Measurements from ENCODE around the gene BABAM2.

Gene BABAM2

GRCh38 chr2:27916293-27916995 lies 25.9 kb downstream of the BABAM2 start:
- Histone ChIP-seq H3K27me3 (ENCODE audit: control insufficient read depth in 1 of 2, insufficient read depth in 2 of 2, low read length in 2 of 2) (no peaks in the 10 kb centered on the region), H3K9me3 (ENCODE audit: control insufficient read depth in 1 of 2, low read length in 2 of 2) (no peaks in the 10 kb centered on the region), H3K36me3 (ENCODE audit: control insufficient read depth in 1 of 2, insufficient read depth in 2 of 2, low read length in 2 of 2) (no peaks in the 10 kb centered on the region), H3K27ac (ENCODE audit: low read depth, low read length) (no peak overlapping the region), H3K4me1 (ENCODE audit: control insufficient read depth in 1 of 2, insufficient read depth in 2 of 2, low read length in 2 of 2) (peaks cover 22 to 31% of the 10 kb centered on the region in 2 donors), H3K9ac (ENCODE audit: low read depth in 1 of 2, low read length in 2 of 2) (no peak overlapping the region), H3K4me3 (ENCODE audit: low read depth in 1 of 2, low read length in 2 of 2) (no peak overlapping the region)

- H3K27me3 ChIP-seq (ENCODE audit: control insufficient read depth in 1 of 2, insufficient read depth in 2 of 2, low read length in 2 of 2), result no peaks in the 10 kb centered on the region
- no peaks in the 10 kb centered on the region for H3K9me3 ChIP-seq (ENCODE audit: control insufficient read depth in 1 of 2, low read length in 2 of 2)
- H3K4me3 ChIP-seq (ENCODE audit: low read depth in 1 of 2, low read length in 2 of 2), result no peak overlapping the region
- peak overlapping the region; percentile 30 for H3K27ac ChIP-seq (ENCODE audit: low read depth, low read length)
- H3K36me3 ChIP-seq (ENCODE audit: control insufficient read depth in 1 of 2, insufficient read depth in 2 of 2, low read length in 2 of 2), result no peaks in the 10 kb centered on the region
- H3K4me1 ChIP-seq (ENCODE audit: control insufficient read depth in 1 of 2, insufficient read depth in 2 of 2, low read length in 2 of 2), result peaks cover 31 to 35% of the 10 kb centered on the region in 2 donors
- no peak overlapping the region for H3K9ac ChIP-seq (ENCODE audit: low read depth in 1 of 2, low read length in 2 of 2)
Measured at GRCh38 chr2:27920148-27920885, 29.8 kb downstream of the BABAM2 start.

- no peak overlapping the region for H3K27ac ChIP-seq (ENCODE audit: low read depth, low read length)
Measured at GRCh38 chr2:27921424-27921823, 30.9 kb downstream of the BABAM2 start.

GRCh38 chr2:27921880-27922547 lies 31.5 kb downstream of the BABAM2 start:
- Histone ChIP-seq H3K27me3 (ENCODE audit: control insufficient read depth in 1 of 2, insufficient read depth in 2 of 2, low read length in 2 of 2) (no peaks in the 10 kb centered on the region), H3K4me1 (ENCODE audit: control insufficient read depth in 1 of 2, insufficient read depth in 2 of 2, low read length in 2 of 2) (peaks cover 31 to 35% of the 10 kb centered on the region in 2 donors), H3K36me3 (ENCODE audit: control insufficient read depth in 1 of 2, insufficient read depth in 2 of 2, low read length in 2 of 2) (no peaks in the 10 kb centered on the region), H3K27ac (ENCODE audit: low read depth, low read length) (no peak overlapping the region), H3K9me3 (ENCODE audit: control insufficient read depth in 1 of 2, low read length in 2 of 2) (no peaks in the 10 kb centered on the region), H3K9ac (ENCODE audit: low read depth in 1 of 2, low read length in 2 of 2) (peak overlapping the region in 1 of 2 donors; percentile 15), H3K4me3 (ENCODE audit: low read depth in 1 of 2, low read length in 2 of 2) (no peak overlapping the region)

More at GRCh38 chr2:27921424-27921823, 30.9 kb downstream of the BABAM2 start:
- Histone ChIP-seq H3K4me1 (ENCODE audit: control insufficient read depth in 1 of 2, insufficient read depth in 2 of 2, low read length in 2 of 2) (peaks cover 34 to 36% of the 10 kb centered on the region in 2 donors), H3K9ac (ENCODE audit: low read depth in 1 of 2, low read length in 2 of 2) (peak overlapping the region in 1 of 2 donors; percentile 15), H3K4me3 (ENCODE audit: low read depth in 1 of 2, low read length in 2 of 2) (no peak overlapping the region), H3K36me3 (ENCODE audit: control insufficient read depth in 1 of 2, insufficient read depth in 2 of 2, low read length in 2 of 2) (no peaks in the 10 kb centered on the region), H3K9me3 (ENCODE audit: control insufficient read depth in 1 of 2, low read length in 2 of 2) (no peaks in the 10 kb centered on the region), H3K27me3 (ENCODE audit: control insufficient read depth in 1 of 2, insufficient read depth in 2 of 2, low read length in 2 of 2) (no peaks in the 10 kb centered on the region)

GRCh38 chr2:27922842-27923241 lies 32.3 kb downstream of the BABAM2 start:
- Histone ChIP-seq H3K4me3 (ENCODE audit: low read depth in 1 of 2, low read length in 2 of 2) (no peak overlapping the region), H3K9ac (ENCODE audit: low read depth in 1 of 2, low read length in 2 of 2) (no peak overlapping the region), H3K9me3 (ENCODE audit: control insufficient read depth in 1 of 2, low read length in 2 of 2) (no peaks in the 10 kb centered on the region), H3K27ac (ENCODE audit: low read depth, low read length) (no peak overlapping the region), H3K4me1 (ENCODE audit: control insufficient read depth in 1 of 2, insufficient read depth in 2 of 2, low read length in 2 of 2) (peaks cover 31 to 38% of the 10 kb centered on the region in 2 donors), H3K36me3 (ENCODE audit: control insufficient read depth in 1 of 2, insufficient read depth in 2 of 2, low read length in 2 of 2) (no peaks in the 10 kb centered on the region), H3K27me3 (ENCODE audit: control insufficient read depth in 1 of 2, insufficient read depth in 2 of 2, low read length in 2 of 2) (no peaks in the 10 kb centered on the region)

GRCh38 chr2:27925766-27926472 lies 35.4 kb downstream of the BABAM2 start:
- no peaks in the 10 kb centered on the region for H3K27me3 ChIP-seq (ENCODE audit: control insufficient read depth in 1 of 2, insufficient read depth in 2 of 2, low read length in 2 of 2)
- H3K4me1 ChIP-seq (ENCODE audit: control insufficient read depth in 1 of 2, insufficient read depth in 2 of 2, low read length in 2 of 2), result peaks cover 30 to 42% of the 10 kb centered on the region in 2 donors
- H3K4me3 ChIP-seq (ENCODE audit: low read depth in 1 of 2, low read length in 2 of 2), result no peak overlapping the region
- no peaks in the 10 kb centered on the region for H3K9me3 ChIP-seq (ENCODE audit: control insufficient read depth in 1 of 2, low read length in 2 of 2)
- no peaks in the 10 kb centered on the region for H3K36me3 ChIP-seq (ENCODE audit: control insufficient read depth in 1 of 2, insufficient read depth in 2 of 2, low read length in 2 of 2)
- H3K27ac ChIP-seq (ENCODE audit: low read depth, low read length), result no peak overlapping the region
- no peak overlapping the region for H3K9ac ChIP-seq (ENCODE audit: low read depth in 1 of 2, low read length in 2 of 2)

- no peak overlapping the region for H3K27ac ChIP-seq (ENCODE audit: low read depth, low read length)
- H3K9ac ChIP-seq (ENCODE audit: low read depth in 1 of 2, low read length in 2 of 2), result peak overlapping the region in 1 of 2 donors; percentile 0
- H3K36me3 ChIP-seq (ENCODE audit: control insufficient read depth in 1 of 2, insufficient read depth in 2 of 2, low read length in 2 of 2), result peaks cover 0 to 5% of the 10 kb centered on the region in 2 donors
- peaks cover 17 to 41% of the 10 kb centered on the region in 2 donors for H3K4me1 ChIP-seq (ENCODE audit: control insufficient read depth in 1 of 2, insufficient read depth in 2 of 2, low read length in 2 of 2)
- peak overlapping the region in 1 of 2 donors; percentile 17 for H3K4me3 ChIP-seq (ENCODE audit: low read depth in 1 of 2, low read length in 2 of 2)
- no peaks in the 10 kb centered on the region for H3K9me3 ChIP-seq (ENCODE audit: control insufficient read depth in 1 of 2, low read length in 2 of 2)
- H3K27me3 ChIP-seq (ENCODE audit: control insufficient read depth in 1 of 2, insufficient read depth in 2 of 2, low read length in 2 of 2), result no peaks in the 10 kb centered on the region
Measured at GRCh38 chr2:27929916-27930486, 39.5 kb downstream of the BABAM2 start.

GRCh38 chr2:27931361-27931950 lies 40.9 kb downstream of the BABAM2 start:
- Histone ChIP-seq H3K36me3 (ENCODE audit: control insufficient read depth in 1 of 2, insufficient read depth in 2 of 2, low read length in 2 of 2) (peaks cover 0 to 5% of the 10 kb centered on the region in 2 donors), H3K4me3 (ENCODE audit: low read depth in 1 of 2, low read length in 2 of 2) (no peak overlapping the region), H3K9me3 (ENCODE audit: control insufficient read depth in 1 of 2, low read length in 2 of 2) (no peaks in the 10 kb centered on the region), H3K27ac (ENCODE audit: low read depth, low read length) (no peak overlapping the region), H3K27me3 (ENCODE audit: control insufficient read depth in 1 of 2, insufficient read depth in 2 of 2, low read length in 2 of 2) (no peaks in the 10 kb centered on the region), H3K4me1 (ENCODE audit: control insufficient read depth in 1 of 2, insufficient read depth in 2 of 2, low read length in 2 of 2) (peaks cover 13 to 32% of the 10 kb centered on the region in 2 donors), H3K9ac (ENCODE audit: low read depth in 1 of 2, low read length in 2 of 2) (no peak overlapping the region)

GRCh38 chr2:27932396-27932795 lies 41.9 kb downstream of the BABAM2 start:
- Histone ChIP-seq H3K4me1 (ENCODE audit: control insufficient read depth in 1 of 2, insufficient read depth in 2 of 2, low read length in 2 of 2) (peaks cover 13 to 27% of the 10 kb centered on the region in 2 donors), H3K27me3 (ENCODE audit: control insufficient read depth in 1 of 2, insufficient read depth in 2 of 2, low read length in 2 of 2) (no peaks in the 10 kb centered on the region), H3K9me3 (ENCODE audit: control insufficient read depth in 1 of 2, low read length in 2 of 2) (no peaks in the 10 kb centered on the region), H3K9ac (ENCODE audit: low read depth in 1 of 2, low read length in 2 of 2) (no peak overlapping the region), H3K36me3 (ENCODE audit: control insufficient read depth in 1 of 2, insufficient read depth in 2 of 2, low read length in 2 of 2) (peaks cover 0 to 5% of the 10 kb centered on the region in 2 donors), H3K27ac (ENCODE audit: low read depth, low read length) (no peak overlapping the region), H3K4me3 (ENCODE audit: low read depth in 1 of 2, low read length in 2 of 2) (no peak overlapping the region)
